Spleen (tissue), 11 donors: ENCODE measurements around the gene ZYG11A. TPM values are rescaled to one million over a fixed set of nuclear protein-coding genes. Genes with fewer than 3 reads are reported as not detected.
"Not testable (repeated sequence)": the region's sequence is repeated elsewhere in the genome, so short reads cannot be mapped to it uniquely, and the experiment has no call there.

Experiments used
- DNase-seq: peaks from one replicate; pipeline ENCODE4 v3.0.0-alpha.2; 2020
- H3K27ac ChIP-seq, 8 donors: fragments of 200-600 bp; sonication (generic) in 7 of 8; 1 replicate in 4 of 8; 2 replicates in 4 of 8; pipeline versions ENCODE4 v1.5.0 to v1.8.0; 2016 to 2021; ENCODE audit warnings: inconsistent platforms in 4 of 8, mild to moderate bottlenecking in 4 of 8, moderate library complexity in 1 of 8
- H3K27me3 ChIP-seq, 7 donors: fragments of 200-600 bp; sonication (generic) in 6 of 7; replicated peaks in 1 of 7; 1 replicate in 4 of 7; 2 replicates in 3 of 7; pipeline versions ENCODE4 v1.5.0 to v1.8.0; 2016 to 2021; ENCODE audit warnings: inconsistent platforms in 3 of 7, mild to moderate bottlenecking in 1 of 7
- H3K36me3 ChIP-seq, 6 donors: fragments of 200-600 bp; sonication (generic) in 5 of 6; 1 replicate in 4 of 6; 2 replicates in 2 of 6; pipeline versions ENCODE4 v1.5.0 to v1.8.0; 2016 to 2021; ENCODE audit warnings: inconsistent platforms in 2 of 6
- H3K4me1 ChIP-seq, 6 donors: fragments of 200-600 bp; sonication (generic) in 5 of 6; 1 replicate in 3 of 6; 2 replicates in 3 of 6; pipeline versions ENCODE4 v1.5.0 to v1.8.0; 2016 to 2021; ENCODE audit warnings: inconsistent platforms in 3 of 6
- H3K4me3 ChIP-seq, 8 donors: fragments of 200-600 bp; sonication (generic) in 7 of 8; 1 replicate in 4 of 8; 2 replicates in 4 of 8; pipeline versions ENCODE4 v1.5.0 to v1.8.0; 2016 to 2021; ENCODE audit warnings: inconsistent platforms in 4 of 8, mild to moderate bottlenecking in 4 of 8, moderate library complexity in 2 of 8
- H3K9me3 ChIP-seq, 8 donors: fragments of 200-600 bp; sonication (generic) in 7 of 8; 1 replicate in 4 of 8; 2 replicates in 4 of 8; pipeline versions ENCODE4 v1.5.0 to v1.8.0; 2016 to 2021; ENCODE audit warnings: inconsistent platforms in 4 of 8
- CTCF ChIP-seq, 11 experiments: fragments of 200-600 bp in 7 of 11; fragments of 450-650 bp in 4 of 11; sonication (generic) in 4 of 11; IDR thresholded peaks in 8 of 11; conservative IDR thresholded peaks in 3 of 11; 1 replicate in 7 of 11; 2 replicates in 4 of 11; pipeline versions ENCODE4 v1.4.0 to v1.8.0; 2016 to 2021; ENCODE audit warnings: antibody characterized with exemption in 11 of 11, inconsistent platforms in 4 of 11, mild to moderate bottlenecking in 1 of 11
- POLR2A ChIP-seq, 3 donors: fragments of 450-650 bp; IDR thresholded peaks; one replicate each; pipeline ENCODE4 v1.5.1; 2017; ENCODE audit warnings: antibody characterized with exemption in 3 of 3, mild to moderate bottlenecking in 1 of 3
- POLR2AphosphoS5 ChIP-seq, 3 donors: sonication (generic); formaldehyde crosslinking; IDR thresholded peaks; one replicate each; pipeline ENCODE4 v1.5.1; 2017; ENCODE audit warnings: antibody characterized with exemption in 3 of 3
- WGBS, 5 donors: extraction: QIAGEN DNeasy Blood & Tissue Kit in 3 of 5; methylation state at CpG; one replicate each; pipeline versions ENCODE4 v1.1.5 to v1.1.7; 2013 to 2018; 5-methylcytosine and 5-hydroxymethylcytosine counted together
- intact Hi-C: fragments of 100-400 bp; cut with DNase I; formaldehyde crosslinking; loops from one replicate; pipeline ENCODE4 v1.15.0; 2023; ENCODE audit warnings: low total_unique reads
- polyA plus RNA-seq, 3 donors: library from polyadenylated mRNA; stranded (reverse); fragments of 200-250 nt; gene quantifications; one replicate each; pipeline ENCODE4 v1.2.1, GENCODE V29; 2013
- total RNA-seq, 7 donors: library from RNA; depleted of rRNA in 3 of 7; stranded (reverse); fragments of >200 nt in 3 of 7; fragmentation: NEBNext Ultra II Directional in 4 of 7; extraction: Animal tissue kit (Norgen Biotek cat#: 25700) in 4 of 7; gene quantifications; one replicate each; pipeline versions ENCODE4 v1.1.0 to v1.2.1, GENCODE V29; 2016 to 2021
- donor health status: healthy with polysubstance abuse.
- donor health status: DM: no; HTN: no; CAD: no; lungs with moderate emphysema.
- donor health status: DM: no; HTN: no; CAD: no.
- donor health status: Bipolar disorder and iron deficiency.
- donor health status: healthy.
- donor health status: DM: no; HTN: no; CAD: no.
- donor health status: DM: yes; HTN: yes; CAD: no.

ZYG11A gene
- total and polyA plus RNA-seq, 10 donors, result 0.02 to 0.85 (median 0.16) TPM

GRCh38 chr1:52801011-52801410, 41.5 kb upstream of the ZYG11A start:
- intact Hi-C loops, result no loop called here
- no peaks in the 10 kb centered on the region for H3K4me1 ChIP-seq

GRCh38 chr1:52804083-52804482, 38.5 kb upstream of the ZYG11A start:
- 93 to 100% (median 99%) methylated on average over 3 of the region's 3 CpGs for WGBS, 5 donors
- H3K9me3 ChIP-seq, H3K4me1 ChIP-seq, H3K27ac ChIP-seq, intact Hi-C loops, DNase-seq, H3K27me3 ChIP-seq, H3K4me3 ChIP-seq: not testable (repeated sequence)
- peaks cover 0 to 89% (median 15%) of the 10 kb centered on the region in 6 donors for H3K36me3 ChIP-seq

More at GRCh38 chr1:52801011-52801410, 41.5 kb upstream of the ZYG11A start:
- no peak overlapping the region for H3K4me3 ChIP-seq
- peaks cover 3 to 83% (median 25%) of the 10 kb centered on the region in 6 donors for H3K36me3 ChIP-seq
- no peaks in the 10 kb centered on the region for H3K9me3 ChIP-seq
- H3K27ac ChIP-seq, result no peak overlapping the region
- TF ChIP-seq CTCF (IDR thresholded peaks at IDR 0.05 in 8 of 11, conservative IDR thresholded peaks at IDR 0.05 in 3 of 11) (no peak), POLR2A (IDR thresholded peaks at IDR 0.05) (no peak), POLR2AphosphoS5 (IDR thresholded peaks at IDR 0.05) (no peak)
- no peak for DNase-seq
- no peaks in the 10 kb centered on the region for H3K27me3 ChIP-seq

DNA sequence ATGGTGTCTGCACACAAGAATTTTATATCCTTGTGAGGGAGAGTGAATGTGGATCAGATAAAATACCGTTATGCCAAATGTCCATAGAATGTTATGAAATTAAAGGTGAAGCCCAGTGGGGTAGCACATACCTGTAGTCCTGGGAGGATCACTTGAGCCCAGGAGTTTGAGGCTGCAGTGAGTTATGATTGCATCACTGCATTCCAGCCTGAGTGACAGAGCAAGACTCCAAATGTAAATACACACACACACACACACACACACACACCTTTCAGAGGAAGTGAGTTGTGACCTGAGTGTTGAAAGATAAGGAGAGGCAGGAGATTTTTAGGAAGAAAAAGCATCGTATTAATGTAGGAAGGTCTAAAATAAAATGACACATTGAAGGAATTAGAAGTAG, 28.1 kb upstream of the ZYG11A start:
- Histone ChIP-seq H3K4me1 (no peaks in the 10 kb centered on the region), H3K9me3 (no peaks in the 10 kb centered on the region), H3K4me3 (no peak overlapping the region), H3K27ac (no peak overlapping the region), H3K36me3 (peaks cover 0 to 100% (median 57%) of the 10 kb centered on the region in 6 donors), H3K27me3 (no peaks in the 10 kb centered on the region)
- TF ChIP-seq CTCF (IDR thresholded peaks at IDR 0.05 in 8 of 11, conservative IDR thresholded peaks at IDR 0.05 in 3 of 11), result no peak
- TF ChIP-seq POLR2AphosphoS5 (IDR thresholded peaks at IDR 0.05), result no peak
- no peak for TF ChIP-seq POLR2A (IDR thresholded peaks at IDR 0.05)
- DNase-seq, result no peak
- intact Hi-C loops, result no loop called here
- WGBS, 5 donors, result 80 to 98% (median 93%) methylated on average over 2 of the region's 2 CpGs

DNA sequence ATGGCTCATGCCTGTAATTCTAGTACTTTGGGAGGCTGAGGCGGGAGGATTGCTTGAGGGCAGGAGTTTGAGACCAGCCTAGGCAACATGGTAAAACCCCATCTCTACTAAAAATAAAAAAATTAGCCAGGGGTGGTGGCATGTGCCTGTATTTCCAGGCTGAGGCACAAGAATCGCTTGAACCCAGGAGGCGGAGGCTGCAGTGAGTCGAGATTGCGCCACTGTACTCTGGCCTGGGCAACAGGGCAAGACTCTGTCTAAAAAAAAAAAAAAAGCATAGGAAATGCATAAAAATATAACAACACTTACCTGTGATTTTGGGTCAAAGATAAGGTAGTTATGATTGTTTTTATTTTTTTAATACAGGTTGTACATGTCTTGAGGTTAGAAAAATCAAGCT, 21.7 kb upstream of the ZYG11A start:
- H3K4me1 ChIP-seq, intact Hi-C loops, H3K9me3 ChIP-seq, H3K27ac ChIP-seq, H3K27me3 ChIP-seq, DNase-seq, H3K4me3 ChIP-seq: not testable (repeated sequence)
- H3K36me3 ChIP-seq, result peaks cover 4 to 85% (median 48%) of the 10 kb centered on the region in 6 donors
- 95 to 100% (median 98%) methylated on average over 5 of the region's 5 CpGs for WGBS, 5 donors

GRCh38 chr1:52825868-52826267, 16.7 kb upstream of the ZYG11A start:
- Histone ChIP-seq H3K27me3 (no peaks in the 10 kb centered on the region), H3K4me3 (no peak overlapping the region), H3K9me3 (no peaks in the 10 kb centered on the region), H3K4me1 (no peaks in the 10 kb centered on the region), H3K36me3 (peaks cover 4 to 34% (median 10%) of the 10 kb centered on the region in 6 donors), H3K27ac (no peak overlapping the region)
- intact Hi-C loops, result no loop called here
- WGBS, 5 donors, result 23 to 46% (median 38%) methylated on average over 1 of the region's 1 CpG
- no peak for DNase-seq
- TF ChIP-seq CTCF (IDR thresholded peaks at IDR 0.05 in 8 of 11, conservative IDR thresholded peaks at IDR 0.05 in 3 of 11) (no peak), POLR2A (IDR thresholded peaks at IDR 0.05) (no peak), POLR2AphosphoS5 (IDR thresholded peaks at IDR 0.05) (no peak)
